Measurements from ENCODE around the gene WWC1. TPM values are rescaled to one million over a fixed set of nuclear protein-coding genes. Genes with fewer than 3 reads are reported as not detected.

The WWC1 gene
- total RNA-seq, 3 donors from 2014 or later: 0.86 to 5.0 (median 1.7) TPM

DNA sequence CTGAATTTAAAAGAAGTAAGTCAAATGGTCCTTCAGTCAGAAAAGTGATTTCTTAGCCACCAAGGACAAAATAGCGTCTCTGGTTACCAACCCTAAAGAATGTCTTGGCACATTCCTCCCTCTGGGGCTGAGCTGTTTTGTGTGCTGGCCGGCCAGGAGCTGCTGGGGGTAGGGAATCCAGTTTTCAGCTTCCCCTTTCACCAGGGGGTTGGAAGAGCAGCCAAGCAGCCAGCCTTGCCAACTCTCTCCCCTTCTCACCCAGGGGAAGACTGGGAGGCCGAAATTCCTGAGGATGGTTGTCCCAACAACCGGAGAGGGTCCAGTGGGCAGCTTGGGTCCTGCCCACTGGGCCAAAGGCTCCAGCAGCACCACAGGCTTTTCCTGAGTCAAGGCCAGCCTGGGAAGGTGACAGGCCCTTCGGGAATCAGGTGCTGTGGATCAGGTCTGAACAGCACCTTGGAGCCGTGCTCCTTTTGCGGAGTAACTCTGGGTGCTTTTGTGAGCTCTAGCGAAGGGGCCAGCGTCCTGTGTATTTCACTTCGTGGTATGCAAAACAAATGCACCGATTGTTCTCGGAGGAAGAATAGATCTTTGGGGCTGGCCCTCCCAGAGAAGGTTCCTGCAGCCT is 4.2 kb downstream of the WWC1 start:
- Mint-ChIP-seq H3K4me3 (no peak overlapping the region), H3K9me3 (no peaks in the 10 kb centered on the region), H3K4me1 (ENCODE audit: low read depth) (peaks cover 6% of the 10 kb centered on the region), H3K36me3 (ENCODE audit: insufficient read depth) (no peaks in the 10 kb centered on the region), H3K27me3 (ENCODE audit: low read depth) (peaks cover 28% of the 10 kb centered on the region)
- ATAC-seq (no peak), DNase-seq (no peak)

DNA sequence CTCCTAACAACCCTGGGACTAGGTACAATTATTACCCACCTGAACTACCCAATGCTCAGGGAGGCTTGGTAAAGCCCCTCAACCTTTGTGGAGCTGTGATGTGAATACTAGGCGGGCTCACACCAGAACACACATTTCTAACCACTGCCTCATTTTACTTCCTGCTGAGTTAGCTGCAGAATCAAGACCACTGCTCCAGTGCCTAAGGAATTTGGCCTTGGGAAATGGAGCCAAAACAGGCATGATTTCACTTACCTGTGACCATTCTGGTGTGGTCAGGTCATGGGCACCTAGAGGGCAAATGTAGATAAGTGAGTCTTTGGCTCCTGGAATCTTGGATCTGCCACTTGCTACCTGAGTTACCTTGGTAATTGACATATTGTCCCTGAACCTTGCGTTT is 5.2 kb downstream of the WWC1 start:
- Mint-ChIP-seq H3K4me1 (ENCODE audit: low read depth) (peaks cover 6% of the 10 kb centered on the region), H3K36me3 (ENCODE audit: insufficient read depth) (no peaks in the 10 kb centered on the region), H3K9me3 (no peaks in the 10 kb centered on the region), H3K27me3 (ENCODE audit: low read depth) (peaks cover 23% of the 10 kb centered on the region), H3K4me3 (no peak overlapping the region)
- no peak for ATAC-seq
- DNase-seq: no peak

DNA sequence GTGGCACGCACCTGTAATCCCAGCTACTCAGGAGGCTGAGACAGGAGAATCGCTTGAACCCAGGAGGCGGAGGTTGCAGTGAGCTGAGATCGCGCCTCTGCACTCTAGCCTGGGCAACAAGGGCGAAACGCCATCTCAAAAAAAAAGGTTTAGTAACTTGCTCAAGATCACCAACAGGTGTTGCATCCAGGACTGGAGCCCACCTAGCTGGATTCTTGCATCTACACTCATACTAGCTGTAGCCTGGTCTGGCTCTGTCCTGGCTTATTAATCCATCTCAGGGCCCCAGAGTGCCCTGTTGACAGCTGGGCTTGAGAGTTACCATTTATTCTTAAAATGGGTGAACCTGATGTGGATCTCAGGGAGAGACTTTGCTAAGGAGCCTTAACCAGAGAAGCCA is 7.5 kb downstream of the WWC1 start:
- no peaks in the 10 kb centered on the region for H3K4me1 Mint-ChIP-seq (ENCODE audit: low read depth)

DNA sequence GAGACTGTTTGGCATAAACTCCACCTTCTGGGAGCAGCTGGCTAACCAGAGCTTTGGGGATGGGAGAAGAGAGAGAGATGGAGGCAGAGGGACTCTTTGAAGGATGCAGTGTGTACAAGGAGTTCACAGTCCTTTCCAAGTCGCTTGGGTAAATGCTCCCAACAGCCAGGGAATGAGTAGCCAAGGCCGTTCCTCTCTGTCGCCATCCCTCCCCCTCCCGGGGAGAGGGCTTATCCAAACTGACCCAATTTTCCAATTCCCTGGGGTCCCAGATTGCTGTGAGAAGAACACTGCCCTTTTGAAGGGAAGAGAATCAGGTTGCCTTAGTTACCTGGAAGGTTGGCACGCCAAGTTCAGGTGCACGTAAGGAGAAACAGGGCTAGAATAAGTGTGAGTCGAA is 7.9 kb downstream of the WWC1 start:
- peaks cover 6% of the 10 kb centered on the region for H3K27me3 Mint-ChIP-seq (ENCODE audit: low read depth)

More for the DNA sequence above, 7.5 kb downstream of the WWC1 start:
- Mint-ChIP-seq H3K27me3 (ENCODE audit: low read depth) (peaks cover 10% of the 10 kb centered on the region), H3K4me3 (no peak overlapping the region), H3K9me3 (no peaks in the 10 kb centered on the region), H3K36me3 (ENCODE audit: insufficient read depth) (no peaks in the 10 kb centered on the region)
- ATAC-seq (no peak), DNase-seq (no peak)

DNA sequence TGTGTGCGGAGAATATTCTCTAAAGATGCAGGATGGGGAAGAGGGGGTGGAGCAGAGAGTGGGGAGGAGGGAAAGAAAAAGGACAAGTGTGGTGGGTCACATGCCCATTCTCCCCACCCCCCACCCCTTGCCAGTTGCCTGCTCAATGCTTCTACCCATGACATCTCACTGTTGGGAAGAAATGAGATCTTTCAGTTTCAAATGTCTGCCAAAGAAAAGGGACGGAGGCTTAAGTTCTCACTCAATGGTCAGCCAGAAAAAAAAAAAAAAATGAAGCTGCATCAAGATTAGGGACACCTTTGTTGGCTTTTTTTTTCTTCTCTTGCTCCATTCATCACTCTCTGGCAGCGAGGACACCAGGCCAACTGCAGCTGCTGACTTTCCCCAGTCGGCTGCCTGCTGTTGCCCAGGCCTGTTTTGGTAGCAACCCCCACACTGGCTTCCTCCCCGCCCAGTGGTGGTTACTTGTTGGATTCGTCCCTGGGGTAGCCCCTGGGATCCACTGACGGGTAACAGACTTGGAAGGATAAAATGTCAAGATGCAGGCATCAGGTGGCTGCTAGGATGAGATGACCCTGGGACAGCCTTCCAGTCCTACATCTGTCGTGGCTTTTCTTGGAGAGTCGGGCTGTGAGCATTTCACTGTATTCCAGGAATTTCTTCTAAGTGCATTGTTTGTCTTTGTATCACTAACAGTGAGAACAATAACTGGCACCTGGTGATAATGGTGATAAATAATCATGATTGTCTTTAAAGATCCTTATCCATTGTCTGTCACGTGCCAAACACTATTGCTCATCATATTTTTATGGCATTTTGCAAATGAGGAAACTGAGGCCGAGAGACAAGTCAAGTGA is 9.1 kb downstream of the WWC1 start:
- H3K27me3 Mint-ChIP-seq (ENCODE audit: low read depth): peaks cover 3% of the 10 kb centered on the region
- no peaks in the 10 kb centered on the region for H3K9me3 Mint-ChIP-seq
- ATAC-seq (no peak), DNase-seq (no peak)
- H3K4me1 Mint-ChIP-seq (ENCODE audit: low read depth): no peaks in the 10 kb centered on the region
- H3K4me3 Mint-ChIP-seq: no peak overlapping the region
- H3K36me3 Mint-ChIP-seq (ENCODE audit: insufficient read depth): no peaks in the 10 kb centered on the region

More for the DNA sequence above, 7.9 kb downstream of the WWC1 start:
- no peak for ATAC-seq
- Mint-ChIP-seq H3K4me3 (no peak overlapping the region), H3K9me3 (no peaks in the 10 kb centered on the region), H3K36me3 (ENCODE audit: insufficient read depth) (no peaks in the 10 kb centered on the region), H3K4me1 (ENCODE audit: low read depth) (no peaks in the 10 kb centered on the region)
- DNase-seq: no peak

DNA sequence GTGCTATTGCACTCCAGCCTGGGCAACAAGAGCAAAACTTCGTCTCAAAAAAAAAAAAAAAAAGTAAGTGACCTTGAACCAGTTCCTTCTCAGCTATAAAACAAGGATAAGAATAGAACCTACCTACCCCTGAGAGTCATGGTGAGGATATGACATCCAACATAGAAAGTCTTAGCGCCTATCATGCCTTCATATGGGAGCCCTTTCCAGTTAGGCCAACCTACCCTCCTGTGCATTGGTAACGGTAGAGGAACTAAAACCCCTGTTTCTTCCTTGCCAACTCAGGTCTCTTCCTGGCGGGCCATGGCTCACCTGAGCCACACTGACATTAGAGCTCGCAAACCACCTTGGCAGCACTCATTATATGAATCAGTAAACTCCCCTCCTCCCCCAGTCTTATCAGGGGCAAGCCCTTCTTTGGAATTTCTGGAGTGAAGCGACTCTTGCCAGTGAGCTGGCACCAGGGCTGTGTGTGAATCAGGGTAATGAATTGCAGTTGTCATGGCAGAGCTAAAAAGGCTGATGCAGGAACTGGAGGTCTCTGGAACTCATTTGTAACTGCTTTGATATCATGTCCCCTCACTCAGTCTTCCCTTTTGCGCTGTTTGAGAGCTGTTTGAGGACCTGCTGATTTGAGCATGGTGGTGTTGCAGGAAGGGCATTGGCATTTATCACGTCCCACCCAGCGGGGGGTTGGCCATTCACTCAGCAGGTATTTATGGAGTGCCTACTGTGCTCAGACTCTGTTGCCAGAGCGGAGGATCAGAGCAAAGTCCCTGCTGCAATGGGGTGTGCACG is 10.3 kb downstream of the WWC1 start:
- no peaks in the 10 kb centered on the region for H3K27me3 Mint-ChIP-seq (ENCODE audit: low read depth)
- DNase-seq (no peak), ATAC-seq (no peak)
- H3K36me3 Mint-ChIP-seq (ENCODE audit: insufficient read depth): no peaks in the 10 kb centered on the region
- H3K4me3 Mint-ChIP-seq: no peak overlapping the region
- no peaks in the 10 kb centered on the region for H3K9me3 Mint-ChIP-seq
- no peaks in the 10 kb centered on the region for H3K4me1 Mint-ChIP-seq (ENCODE audit: low read depth)

DNA sequence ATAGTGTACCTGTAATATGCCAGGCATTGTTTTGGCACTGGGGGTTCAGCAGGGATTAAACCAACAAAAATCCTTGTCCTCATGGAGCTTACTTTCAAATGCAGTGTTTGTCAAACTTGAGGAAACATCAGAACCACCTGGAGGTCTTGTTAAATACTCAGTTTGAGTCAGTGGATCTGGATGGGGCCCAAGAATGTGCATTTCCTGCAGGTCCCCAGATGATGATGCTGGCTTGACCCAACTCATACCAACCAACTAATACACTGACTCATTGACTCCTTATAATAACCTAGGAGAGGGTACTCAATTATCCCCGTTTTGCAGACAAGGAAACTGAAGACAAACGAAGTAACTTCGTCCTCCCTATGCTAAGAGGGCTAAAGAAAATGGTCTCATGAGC is 11.3 kb downstream of the WWC1 start:
- ATAC-seq: no peak
- Mint-ChIP-seq H3K4me1 (ENCODE audit: low read depth) (no peaks in the 10 kb centered on the region), H3K9me3 (no peaks in the 10 kb centered on the region), H3K36me3 (ENCODE audit: insufficient read depth) (no peaks in the 10 kb centered on the region), H3K27me3 (ENCODE audit: low read depth) (no peaks in the 10 kb centered on the region), H3K4me3 (no peak overlapping the region)
- no peak for DNase-seq

DNA sequence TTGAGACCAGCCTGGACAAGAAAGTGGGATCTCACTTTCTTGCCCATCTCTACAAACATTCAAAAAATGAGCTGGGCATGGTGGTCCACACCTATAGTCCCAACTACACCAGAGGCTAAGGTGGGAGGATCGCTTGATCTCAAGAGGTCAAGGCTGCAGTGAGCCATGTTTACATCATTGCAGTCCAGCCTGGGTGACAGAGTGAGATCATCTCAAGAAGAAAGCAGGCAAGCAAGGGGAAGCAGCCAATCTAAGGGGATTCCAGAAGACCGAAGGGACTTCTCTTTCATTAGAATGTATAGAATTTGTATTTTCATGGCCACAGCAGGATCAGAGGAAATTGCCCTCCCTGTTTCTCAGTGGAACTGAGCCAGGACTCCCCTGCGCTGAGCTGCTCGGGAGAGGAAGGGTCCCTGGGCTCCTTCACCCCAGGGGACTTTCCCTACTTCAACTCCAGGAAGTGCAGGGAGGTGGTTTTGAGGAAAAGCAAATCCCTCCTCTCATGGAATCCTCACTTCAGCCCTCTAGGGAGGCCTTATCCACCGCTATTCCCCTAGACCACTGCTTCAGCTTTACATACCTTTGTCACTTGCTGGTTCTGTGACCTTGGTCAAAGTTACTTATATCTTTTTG is 12.1 kb downstream of the WWC1 start:
- no peaks in the 10 kb centered on the region for H3K36me3 Mint-ChIP-seq (ENCODE audit: insufficient read depth)
- DNase-seq: no peak
- ATAC-seq: no peak
- no peak overlapping the region for H3K4me3 Mint-ChIP-seq
- no peaks in the 10 kb centered on the region for H3K4me1 Mint-ChIP-seq (ENCODE audit: low read depth)
- no peaks in the 10 kb centered on the region for H3K27me3 Mint-ChIP-seq (ENCODE audit: low read depth)
- no peaks in the 10 kb centered on the region for H3K9me3 Mint-ChIP-seq

DNA sequence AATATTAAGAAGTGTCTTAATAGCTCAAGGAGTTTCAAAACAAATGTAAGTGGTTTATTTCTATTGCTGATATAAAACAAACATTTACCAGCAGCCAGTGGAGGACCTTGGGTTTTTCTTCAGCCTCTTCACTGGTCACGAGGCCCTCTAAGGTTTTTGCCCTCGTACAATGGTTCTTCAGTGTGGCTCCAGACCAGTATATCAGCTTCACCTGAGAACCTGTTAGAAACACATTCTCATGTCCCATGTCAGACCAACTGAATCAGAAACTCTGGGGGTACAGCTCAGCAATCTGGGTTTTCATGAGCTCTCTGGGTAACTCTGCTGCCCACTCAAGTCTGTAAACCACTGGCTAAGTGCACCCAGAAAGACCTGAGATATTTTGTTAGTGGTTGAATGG is 12.9 kb downstream of the WWC1 start:
- Mint-ChIP-seq H3K27me3 (ENCODE audit: low read depth) (no peaks in the 10 kb centered on the region), H3K4me3 (no peak overlapping the region)
- ATAC-seq: no peak

DNA sequence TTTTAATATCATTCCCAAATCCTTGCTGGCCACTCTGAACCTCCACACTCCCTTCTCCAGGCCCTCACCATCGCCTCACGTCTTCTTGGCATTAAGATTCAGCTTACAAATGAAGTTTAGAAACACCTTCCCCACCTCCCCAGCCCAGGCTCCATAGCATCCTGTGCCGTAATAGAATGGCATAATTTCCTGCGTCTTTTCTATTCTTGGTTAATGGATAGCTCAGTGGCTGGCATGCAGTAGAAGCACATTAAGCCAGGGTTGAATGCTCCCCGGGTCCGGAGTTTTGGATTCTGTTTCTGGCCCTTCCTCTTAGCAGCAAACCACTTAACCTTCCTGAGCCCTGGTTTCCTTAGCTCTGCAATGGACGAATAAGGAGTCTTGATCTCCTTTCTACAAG is 13.8 kb downstream of the WWC1 start:
- H3K9me3 Mint-ChIP-seq: no peaks in the 10 kb centered on the region
- H3K36me3 Mint-ChIP-seq (ENCODE audit: insufficient read depth): no peaks in the 10 kb centered on the region
- DNase-seq: no peak
- no peak overlapping the region for H3K4me3 Mint-ChIP-seq
- ATAC-seq: no peak
- H3K27me3 Mint-ChIP-seq (ENCODE audit: low read depth): no peaks in the 10 kb centered on the region
- H3K4me1 Mint-ChIP-seq (ENCODE audit: low read depth): no peaks in the 10 kb centered on the region

More for the DNA sequence above, 12.9 kb downstream of the WWC1 start:
- no peaks in the 10 kb centered on the region for H3K9me3 Mint-ChIP-seq
- no peak for DNase-seq
- H3K4me1 Mint-ChIP-seq (ENCODE audit: low read depth): no peaks in the 10 kb centered on the region
- H3K36me3 Mint-ChIP-seq (ENCODE audit: insufficient read depth): no peaks in the 10 kb centered on the region

DNA sequence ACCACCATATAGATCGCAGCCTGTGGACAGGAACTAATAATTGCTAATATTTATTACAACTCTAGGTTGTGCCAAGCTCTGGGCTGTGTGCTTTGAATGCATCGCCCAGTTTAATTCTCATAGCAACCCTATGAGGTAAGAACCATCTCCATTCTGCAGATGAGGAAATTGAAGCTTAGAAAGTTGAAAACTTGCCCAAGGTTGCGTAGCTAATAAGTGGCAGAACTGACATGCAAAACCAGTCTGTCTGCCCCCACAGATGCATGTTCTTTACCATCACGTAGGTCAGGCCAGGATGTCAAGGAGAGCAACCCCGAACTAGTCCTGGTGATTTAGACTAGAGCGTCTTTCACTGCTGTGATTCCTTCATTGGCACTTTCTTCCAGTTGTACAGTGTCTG is 15.6 kb downstream of the WWC1 start:
- Mint-ChIP-seq H3K27me3 (ENCODE audit: low read depth) (peaks cover 4% of the 10 kb centered on the region), H3K36me3 (ENCODE audit: insufficient read depth) (no peaks in the 10 kb centered on the region), H3K4me3 (no peak overlapping the region), H3K9me3 (no peaks in the 10 kb centered on the region), H3K4me1 (ENCODE audit: low read depth) (no peaks in the 10 kb centered on the region)
- ATAC-seq (no peak), DNase-seq (no peak)

DNA sequence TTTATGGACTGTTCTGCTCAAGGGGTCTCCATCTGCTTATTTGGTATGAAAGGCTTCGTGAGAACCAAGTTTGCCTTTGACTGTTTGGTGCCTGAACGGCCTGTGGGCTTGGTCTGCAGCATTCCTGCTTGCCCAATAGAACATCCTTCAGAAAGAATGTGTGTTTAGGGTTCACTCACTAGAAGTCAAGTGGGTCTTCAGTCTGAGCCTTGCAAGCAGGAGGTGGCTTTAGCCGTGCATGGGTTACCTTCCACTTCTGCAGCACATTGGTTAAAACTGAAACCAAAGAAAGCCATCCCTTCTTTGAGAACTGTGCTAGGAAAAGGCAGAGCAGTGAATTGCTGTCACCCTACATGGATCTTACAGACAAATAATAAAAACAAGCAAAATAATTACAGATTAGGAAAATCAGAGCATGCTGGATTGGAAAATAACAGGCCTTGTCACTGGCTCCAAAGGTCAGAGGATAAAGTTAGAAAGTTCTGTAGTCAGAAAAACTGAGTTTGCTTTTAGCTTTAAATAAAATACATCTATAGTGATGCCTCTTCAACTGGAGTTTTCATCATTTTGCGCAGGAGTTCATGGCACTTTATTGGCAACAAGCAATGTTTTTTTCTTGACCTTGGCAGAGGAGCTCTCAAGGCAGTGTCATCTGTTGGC is 16.6 kb downstream of the WWC1 start:
- no peaks in the 10 kb centered on the region for H3K36me3 Mint-ChIP-seq (ENCODE audit: insufficient read depth)
- peaks cover 4% of the 10 kb centered on the region for H3K27me3 Mint-ChIP-seq (ENCODE audit: low read depth)
- ATAC-seq (no peak), DNase-seq (no peak)
- no peak overlapping the region for H3K4me3 Mint-ChIP-seq
- no peaks in the 10 kb centered on the region for H3K9me3 Mint-ChIP-seq
- no peaks in the 10 kb centered on the region for H3K4me1 Mint-ChIP-seq (ENCODE audit: low read depth)

DNA sequence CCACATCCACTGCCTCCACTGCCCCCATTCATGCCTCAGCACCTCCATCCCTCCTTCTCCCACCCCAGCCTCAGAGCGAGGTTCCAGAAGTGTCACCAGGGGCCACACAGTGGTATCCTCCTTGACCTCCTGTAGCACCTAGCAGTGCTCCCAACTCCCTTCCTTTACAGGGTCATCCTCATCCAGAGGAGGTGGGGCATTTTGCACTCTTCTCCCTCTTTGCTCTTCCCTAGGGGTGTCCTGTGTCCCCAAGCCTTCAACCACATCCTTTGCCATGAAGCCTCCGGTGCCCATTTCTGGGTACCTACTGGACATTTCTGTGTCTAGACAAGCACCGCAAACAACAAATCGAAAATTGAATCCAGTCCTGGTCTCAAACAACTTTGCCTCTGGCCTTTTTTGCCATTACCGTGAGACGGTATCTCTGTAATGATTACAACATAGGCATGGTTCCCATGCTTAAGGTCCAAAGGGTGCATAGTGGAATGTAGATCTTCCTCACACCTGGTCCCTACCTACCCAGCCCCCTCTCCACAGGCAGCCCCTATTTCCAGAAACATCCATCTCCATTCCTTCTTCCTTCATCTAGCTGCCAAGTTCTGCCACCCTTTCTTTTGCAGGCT is 17.6 kb downstream of the WWC1 start:
- no peaks in the 10 kb centered on the region for H3K36me3 Mint-ChIP-seq (ENCODE audit: insufficient read depth)
- no peaks in the 10 kb centered on the region for H3K9me3 Mint-ChIP-seq
- no peaks in the 10 kb centered on the region for H3K4me1 Mint-ChIP-seq (ENCODE audit: low read depth)
- DNase-seq (no peak), ATAC-seq (no peak)
- H3K4me3 Mint-ChIP-seq: no peak overlapping the region
- H3K27me3 Mint-ChIP-seq (ENCODE audit: low read depth): peaks cover 4% of the 10 kb centered on the region

Measured in activated T-cell treated with anti-CD3 and anti-CD28 coated beads, Interleukin-2, amount 50 U/mL, for 4 hours (primary cell).